HepG2 (cell line): ENCODE results near the gene STX10. TPM values are rescaled to one million over a fixed set of nuclear protein-coding genes. Genes with fewer than 3 reads are reported as not detected.
A peak's percentile ranks its signal among the peaks of the same experiment; 100 is the strongest.

ENCODE experiments used
- ATAC-seq: fragments of 200-7000 bp; cut with Tn5 transposase; 3 replicates; pipeline ENCODE4 v1.9.1; 2020; ENCODE audit warnings: mild to moderate bottlenecking, moderate library complexity
- BruUV-seq: library from RNA; stranded (reverse); fragments of 400-500 nt; replicated peaks from 2 replicates; lab custom pipeline; 2021; lab: Mats Ljungman, UMichigan
- CTCF ChIA-PET: fragments of 300-600 bp; formaldehyde crosslinking; extraction: SDS; loops from one replicate; lab custom pipeline; 2021; ENCODE audit warnings: low total read pairs, inconsistent platforms, low intra/inter-chr PET ratio; lab: Yijun Ruan, JAX
- POLR2A ChIA-PET: fragments of 350-600 bp; sonication (Branson Sonifier 250); formaldehyde crosslinking; loops from one replicate; lab custom pipeline; 2020; ENCODE audit warnings: antibody characterized with exemption, inconsistent platforms; lab: Yijun Ruan, JAX
- DNase-seq: peaks from one replicate; pipeline ENCODE4 v3.0.0-alpha.2; 2015; ENCODE audit warnings: low spot score
- FAIRE-seq: peaks from 3 replicates; lab custom pipeline; 2011; peaks lifted over from hg19 to GRCh38; lab: Jason Lieb, UNC
- H2AFZ ChIP-seq: one replicate; pipeline ENCODE4 v1.6.1; 2011; ENCODE audit warnings: low read length, inconsistent platforms
- H3K27ac ChIP-seq: fragments of 300-600 bp; 3 replicates; pipeline ENCODE4 v1.8.0; 2011; ENCODE audit warnings: mixed run types, mild to moderate bottlenecking, mixed read lengths, low read length, inconsistent platforms; ENCODE audit not compliant: insufficient read depth; ENCODE audit errors: extremely low read length
- H3K27me3 ChIP-seq, 2 experiments: fragments of 200-600 bp in 1 of 2; 2 replicates in 1 of 2; 3 replicates in 1 of 2; pipeline versions ENCODE4 v1.6.0 to v1.8.0; 2011; ENCODE audit warnings: low read length in 2 of 2, mild to moderate bottlenecking in 2 of 2, moderate library complexity in 2 of 2, inconsistent platforms in 1 of 2; ENCODE audit not compliant: insufficient read depth in 2 of 2, control insufficient read depth in 1 of 2
- H3K36me3 ChIP-seq, 2 experiments: fragments of 200-600 bp in 1 of 2; replicated peaks in 1 of 2; 2 replicates in 1 of 2; 3 replicates in 1 of 2; pipeline versions ENCODE4 v1.5.1 to v1.8.0; 2011; ENCODE audit warnings: low read length in 2 of 2, inconsistent platforms in 1 of 2; ENCODE audit not compliant: insufficient read depth in 2 of 2, control insufficient read depth in 1 of 2
- H3K4me1 ChIP-seq: 2 replicates; pipeline ENCODE4 v1.5.1; 2012; ENCODE audit warnings: low read length, inconsistent platforms; ENCODE audit not compliant: insufficient read depth
- H3K4me2 ChIP-seq: 2 replicates; pipeline ENCODE4 v1.6.0; 2011; ENCODE audit warnings: low read depth, low read length, inconsistent platforms
- H3K4me3 ChIP-seq, 3 experiments: fragments of 200-600 bp in 1 of 3; sonication (generic), shearing (Covaris generic) in 1 of 3; replicated peaks in 1 of 3; 2 replicates each; pipeline ENCODE4 v1.5.1; 2011 to 2016; ENCODE audit warnings: low read length in 3 of 3, inconsistent platforms in 2 of 3, low read depth in 2 of 3, mild to moderate bottlenecking in 2 of 3, control low read depth in 1 of 3, mixed read lengths in 1 of 3; ENCODE audit not compliant: insufficient read depth in 1 of 3
- H3K79me2 ChIP-seq: one replicate; pipeline ENCODE4 v1.6.1; 2011; ENCODE audit warnings: low read length, inconsistent platforms; ENCODE audit not compliant: insufficient read depth
- H3K9ac ChIP-seq: 2 replicates; pipeline ENCODE4 v1.6.0; 2011; ENCODE audit warnings: mild to moderate bottlenecking, low read depth, low read length, inconsistent platforms; ENCODE audit not compliant: insufficient read depth
- H3K9me3 ChIP-seq: 2 replicates; pipeline ENCODE4 v1.5.1; 2012; ENCODE audit warnings: mild to moderate bottlenecking, low read length
- H4K20me1 ChIP-seq: 2 replicates; pipeline ENCODE4 v1.6.0; 2011; ENCODE audit warnings: inconsistent platforms, mild to moderate bottlenecking, low read length, moderate library complexity; ENCODE audit not compliant: insufficient read depth
- AGO2 ChIP-seq: fragments of 200-400 bp; formaldehyde crosslinking; optimal IDR thresholded peaks from 2 replicates; pipeline ENCODE3; 2017; ENCODE audit warnings: mild to moderate bottlenecking, low read depth, low read length, moderate library complexity
- ATF5 ChIP-seq: sonication (generic); formaldehyde crosslinking; IDR thresholded peaks from 2 replicates; pipeline ENCODE4 v1.4.0; 2020; ENCODE audit warnings: mild to moderate bottlenecking, low read depth, missing genetic modification reagents
- FOXO4 ChIP-seq: sonication (generic); formaldehyde crosslinking; conservative IDR thresholded peaks from 2 replicates; pipeline ENCODE4 v1.8.1; 2023; ENCODE audit warnings: missing genetic modification reagents
- IRF1 ChIP-seq: sonication (generic); formaldehyde crosslinking; IDR thresholded peaks from 2 replicates; pipeline ENCODE4 v1.4.0; 2020; ENCODE audit warnings: low read depth, mild to moderate bottlenecking, missing genetic modification reagents
- REPIN1 ChIP-seq: sonication (generic); formaldehyde crosslinking; IDR thresholded peaks from 2 replicates; pipeline ENCODE4 v1.8.0; 2022; ENCODE audit warnings: missing genetic modification reagents, low read depth, mild to moderate bottlenecking, borderline replicate concordance
- SALL1 ChIP-seq: sonication (generic); formaldehyde crosslinking; IDR thresholded peaks from 2 replicates; pipeline ENCODE4 v1.8.0; 2022; ENCODE audit warnings: mild to moderate bottlenecking, missing genetic modification reagents
- ZNF605 ChIP-seq: sonication (generic); formaldehyde crosslinking; IDR thresholded peaks from 2 replicates; pipeline ENCODE4 v1.8.0; 2022; ENCODE audit warnings: mild to moderate bottlenecking, missing genetic modification reagents
- WGBS: methylation state at CpG from one replicate; pipeline ENCODE4 v1.1.6; 2017; ENCODE audit warnings: low lambda C conversion rate; 5-methylcytosine and 5-hydroxymethylcytosine counted together
- in situ Hi-C: cut with HindIII; loops from 2 replicates; pipeline ENCODE4 v1.10.0; 2017; ENCODE audit warnings: low pct_unique_long_range_greater_than_20kb; ENCODE audit not compliant: extremely low pct_ligation_motif_present
- intact Hi-C: fragments of 100-400 bp; cut with micrococcal nuclease; formaldehyde crosslinking; loops from one replicate; pipeline ENCODE4 v1.10.0; 2022; ENCODE audit not compliant: unreplicated experiment
- polyA plus RNA-seq, 8 experiments: library from polyadenylated mRNA; depleted of rRNA in 3 of 8; stranded (reverse) in 7 of 8; unstranded in 1 of 8; fragments of >200 nt; fragmentation: Illumina TruSeq in 4 of 8; extraction: Trizol in 4 of 8; gene quantifications; 2 replicates each; pipeline versions ENCODE4 v1.2.1 to v1.2.3, GENCODE V29; 2011 to 2016; ENCODE audit warnings: low read depth in 4 of 8, missing spikeins in 1 of 8, mixed read lengths in 1 of 8; ENCODE audit not compliant: insufficient read depth in 1 of 8
- total RNA-seq, 5 experiments: library from RNA; depleted of rRNA; stranded (reverse); fragments of >200 nt; fragmentation: Illumina TruSeq; extraction: Trizol; gene quantifications; 2 replicates each; pipeline ENCODE4 v1.2.3, GENCODE V29; 2016; ENCODE audit warnings: low read depth in 1 of 5

Gene STX10
- total and polyA plus RNA-seq, 2 of the 13 experiments (the other 11 are each of a cell fraction or from before 2014, with no cell fraction given) = 47.9 to 66.4 TPM

- FAIRE-seq (no peak), DNase-seq (no peak), ATAC-seq (peak; percentile 6; the same call in 2 of the 3 replicates)
- in situ Hi-C loops = loop anchor here (5.0 kb wide), 1 partner anchor 36 kb away; the partner anchor contains the start of genes IER2 and STX10
- H3K79me2 ChIP-seq = peaks cover 42% of the 10 kb centered on the region
- H3K27me3 ChIP-seq = no peaks in the 10 kb centered on the region; a peak in 1 of 5 replicates
- H3K9me3 ChIP-seq = no peaks in the 10 kb centered on the region
- intact Hi-C loops = loop anchor here (5.0 kb wide), 1 partner anchor 36 kb away; the partner anchor contains the start of genes IER2 and STX10
- 0% methylated on average over 2 of the region's 18 CpGs for WGBS
- H3K4me2 ChIP-seq = peak overlapping the region; percentile 95
- no peak overlapping the region for H2AFZ ChIP-seq
- BruUV-seq = no TSS peak
- H3K27ac ChIP-seq = peak overlapping the region; percentile 83
- peaks cover 32% of the 10 kb centered on the region for H3K4me1 ChIP-seq
- H3K9ac ChIP-seq = peak overlapping the region; percentile 89
- H3K36me3 ChIP-seq = peaks cover 2 to 19% of the 10 kb centered on the region in 2 experiments; a peak in 3 of 5 replicates
- POLR2A ChIA-PET = interaction anchor here (1.2 to 2.7 kb wide), 2 partner anchors 40 to 47 kb away, joined by 3 to 17 read pairs; no protein-coding TSS in a partner anchor
- peaks cover 17% of the 10 kb centered on the region for H4K20me1 ChIP-seq
- CTCF ChIA-PET = no interaction called here
- TF ChIP-seq IRF1 = no peak
- TF ChIP-seq SALL1 (CRISPR knock-in tag) = no peak
- 0 out of 2 replicates have a peak, but pooled peaks have one; percentile 38 for TF ChIP-seq FOXO4
- no peak for TF ChIP-seq REPIN1 (CRISPR knock-in tag)
- TF ChIP-seq ZNF605 (CRISPR knock-in tag) = 0 out of 2 replicates have a peak, but pooled peaks have one; percentile 20
- peak overlapping the region; percentile 94 to 96 (median 95) for H3K4me3 ChIP-seq
Measured at GRCh38 chr19:13115936-13116281, 34.3 kb downstream of the STX10 start.

GRCh38 chr19:13112555-13112954, 37.6 kb downstream of the STX10 start:
- Histone ChIP-seq H3K36me3 (peaks cover 10 to 18% of the 10 kb centered on the region in 2 experiments; a peak in 4 of 5 replicates), H3K27ac (no peak overlapping the region), H3K4me2 (no peak overlapping the region), H3K4me3 (no peak overlapping the region)
- CTCF ChIA-PET = no interaction called here
- DNase-seq = no peak
- intact Hi-C loops = no loop called here
- POLR2A ChIA-PET = no interaction called here
- in situ Hi-C loops = no loop called here
- no peak for TF ChIP-seq ATF5 (CRISPR knock-in tag)
- TF ChIP-seq AGO2 = peak; percentile 29
- TF ChIP-seq, all 625 proteins: peak for 1
- Histone ChIP-seq H3K79me2 (peaks cover 16% of the 10 kb centered on the region), H3K27me3 (no peaks in the 10 kb centered on the region; a peak in 1 of 5 replicates), H3K9me3 (no peaks in the 10 kb centered on the region), H2AFZ (no peak overlapping the region), H3K4me1 (peaks cover 11% of the 10 kb centered on the region), H4K20me1 (no peaks in the 10 kb centered on the region), H3K9ac (no peak overlapping the region)
- WGBS = 98% methylated on average over 8 of the region's 10 CpGs
- BruUV-seq = no TSS peak
- ATAC-seq (no peak), FAIRE-seq (no peak)
